GM18519 (cell line): ENCODE measurements around the gene ADGB.
"Not testable (repeated sequence)": the region's sequence is repeated elsewhere in the genome, so short reads cannot be mapped to it uniquely, and the experiment has no call there.

Experiments
- ATAC-seq: cut with Tn5 transposase; IDR thresholded peaks from one replicate; pipeline ENCODE4 v1.9.1; 2021; ENCODE audit warnings: mild to moderate bottlenecking, moderate library complexity; ENCODE audit not compliant: unreplicated experiment, low FRiP score

ADGB gene

DNA sequence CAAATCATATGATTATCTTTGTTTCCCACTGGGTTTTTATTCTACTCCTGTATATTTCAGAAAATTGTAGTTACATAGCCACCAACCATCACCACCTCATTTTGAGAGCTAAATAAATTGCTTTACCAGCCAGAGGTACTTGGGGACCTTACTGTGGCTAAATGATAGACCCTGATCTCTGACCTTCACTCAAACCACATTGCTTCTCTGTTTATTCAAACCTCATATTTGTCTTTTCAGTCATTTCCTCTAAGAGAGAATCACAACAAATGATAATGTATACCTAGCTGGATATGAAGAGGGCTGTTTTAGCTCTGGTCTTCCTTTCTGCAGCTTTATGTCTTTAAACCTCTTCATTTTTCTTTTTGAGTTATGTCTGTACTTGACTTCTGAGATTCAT lies 142.8 kb downstream of the ADGB start:
- ATAC-seq, result no peak

GRCh38 chr6:146753306-146753705 lies 154.5 kb downstream of the ADGB start:
- ATAC-seq, result no peak

DNA sequence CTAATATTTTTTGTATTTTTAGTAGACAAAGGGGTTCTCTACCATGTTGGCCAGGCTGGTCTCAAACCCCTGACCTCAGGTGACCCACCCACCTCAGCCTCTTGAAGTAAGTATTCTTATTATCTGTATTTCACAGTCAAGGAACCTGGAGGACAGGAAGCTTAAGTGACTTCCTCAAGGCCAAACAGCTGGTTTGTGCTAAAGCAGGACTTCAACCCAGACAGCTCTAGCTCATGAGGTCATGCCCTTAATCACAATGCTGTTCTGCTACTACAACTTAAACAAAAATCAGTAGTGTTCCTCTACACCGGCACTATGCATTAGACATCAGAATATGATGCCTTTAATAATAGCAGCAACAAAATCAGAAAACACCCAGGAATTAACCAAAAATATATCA lies 168.9 kb downstream of the ADGB start:
- no peak for ATAC-seq

DNA sequence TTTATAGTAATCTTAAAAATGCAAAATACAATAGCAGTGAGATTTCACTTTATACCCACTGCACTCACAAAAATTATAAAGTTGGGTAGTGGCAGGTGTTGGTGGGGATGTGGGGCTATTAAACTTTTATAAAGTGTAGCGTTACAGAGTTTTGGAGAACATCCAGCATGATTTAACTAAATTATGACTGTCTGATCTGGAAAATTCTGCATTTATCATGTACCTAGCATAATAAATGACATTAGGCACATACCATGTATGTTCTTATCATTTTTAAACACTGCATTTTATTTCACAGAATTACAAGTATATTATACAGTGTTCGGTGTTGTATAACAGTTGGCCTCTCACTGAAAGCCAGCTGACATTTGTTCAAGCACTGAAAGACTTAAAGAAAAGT lies 169.9 kb downstream of the ADGB start:
- ATAC-seq, result no peak

GRCh38 chr6:146770275-146770964 lies 171.6 kb downstream of the ADGB start:
- no peak for ATAC-seq

DNA sequence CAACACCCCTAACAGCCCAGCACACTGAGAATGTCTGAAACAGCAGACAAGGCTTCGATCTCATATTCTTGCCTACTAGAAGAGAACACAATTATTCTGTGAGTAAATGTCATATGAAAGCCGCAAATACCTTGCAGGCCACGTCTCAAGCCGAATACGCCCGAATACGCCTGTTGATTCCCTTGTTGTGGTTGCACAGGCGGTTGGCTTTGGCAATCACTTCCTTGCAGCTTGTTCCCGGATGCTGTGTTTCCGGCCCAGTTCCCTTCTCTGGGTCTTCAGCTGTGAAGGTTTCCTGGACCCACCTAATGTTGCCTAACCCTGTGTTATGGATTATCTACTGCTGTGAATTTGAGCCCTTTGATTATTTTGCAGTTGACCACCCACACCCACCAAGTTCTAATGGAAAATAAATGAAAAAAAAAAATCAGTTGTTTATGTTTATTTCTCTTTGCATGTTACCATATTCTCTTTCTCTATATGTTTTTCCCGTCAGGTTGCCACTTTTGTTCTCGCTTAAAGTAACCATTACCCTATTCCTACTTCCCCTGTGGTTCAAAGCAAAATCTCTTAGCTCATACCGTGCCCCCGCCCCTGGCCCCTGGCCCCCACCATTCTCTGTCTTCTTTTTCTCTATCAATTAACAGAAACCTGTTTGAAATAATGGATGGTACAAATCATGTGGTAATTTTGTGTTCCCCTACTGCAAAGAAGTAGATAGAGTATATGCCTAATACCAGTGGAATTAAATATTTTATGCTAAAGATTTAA lies 172.4 kb downstream of the ADGB start:
- no peak for ATAC-seq

- ATAC-seq, result no peak
These were observed 176.4 kb downstream of the ADGB start for GRCh38 chr6:146775220-146775619.

GRCh38 chr6:146781836-146782235 lies 183.1 kb downstream of the ADGB start:
- no peak for ATAC-seq

DNA sequence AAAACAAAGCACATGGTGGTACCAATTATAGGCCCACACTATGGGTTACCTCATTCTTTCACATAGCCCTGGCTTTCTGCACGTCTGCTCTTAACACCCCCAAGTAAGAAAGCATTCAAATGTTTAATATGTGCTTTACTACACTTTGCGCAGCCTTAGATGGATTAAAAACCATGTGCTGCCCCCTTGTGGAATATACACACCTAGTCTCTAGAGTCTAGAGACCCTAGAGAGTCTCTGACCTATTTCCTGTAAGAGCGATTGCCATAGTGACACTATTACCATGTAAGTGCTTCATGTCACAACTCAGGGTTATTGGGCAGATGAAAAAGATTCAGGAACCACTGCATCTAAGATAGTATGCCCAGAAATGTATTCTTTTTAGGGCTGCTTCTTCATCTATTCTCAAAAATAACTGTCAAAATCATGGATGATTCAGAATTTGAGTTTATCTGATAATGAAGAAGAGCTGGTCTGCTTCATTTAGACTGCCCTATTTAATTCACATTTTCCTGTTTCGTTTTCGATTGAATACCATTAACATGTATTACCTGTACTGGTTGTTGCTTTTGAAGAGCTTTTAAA lies 186.3 kb downstream of the ADGB start:
- ATAC-seq, result peak; percentile 96

GRCh38 chr6:146787876-146788508 lies 189.2 kb downstream of the ADGB start:
- ATAC-seq, result no peak

DNA sequence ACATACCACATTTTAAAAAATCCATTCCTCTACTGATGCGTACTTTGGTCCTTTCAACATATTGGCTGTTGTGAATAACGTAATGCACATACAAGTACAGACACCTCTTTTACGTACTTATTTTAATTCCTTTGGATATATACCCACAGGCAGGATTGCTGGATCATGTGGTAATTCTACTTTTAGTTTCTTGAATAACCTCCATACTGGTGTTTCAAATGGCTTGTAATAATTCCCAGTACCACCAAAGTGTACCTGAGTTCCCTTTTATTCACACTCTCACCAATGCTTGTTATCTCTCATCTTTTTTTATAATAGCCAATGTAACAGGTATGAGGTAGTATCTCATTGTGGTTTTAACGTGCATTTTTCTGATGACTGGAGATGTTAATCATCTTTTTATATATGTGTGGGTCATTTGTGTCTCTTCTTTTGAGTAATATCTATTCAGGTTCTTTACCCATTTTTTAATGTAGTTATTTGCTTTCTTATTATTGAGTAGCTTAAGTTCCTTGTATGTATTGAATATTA lies 191.9 kb downstream of the ADGB start:
- ATAC-seq, result no peak

GRCh38 chr6:146791930-146792329 lies 193.2 kb downstream of the ADGB start:
- no peak for ATAC-seq

DNA sequence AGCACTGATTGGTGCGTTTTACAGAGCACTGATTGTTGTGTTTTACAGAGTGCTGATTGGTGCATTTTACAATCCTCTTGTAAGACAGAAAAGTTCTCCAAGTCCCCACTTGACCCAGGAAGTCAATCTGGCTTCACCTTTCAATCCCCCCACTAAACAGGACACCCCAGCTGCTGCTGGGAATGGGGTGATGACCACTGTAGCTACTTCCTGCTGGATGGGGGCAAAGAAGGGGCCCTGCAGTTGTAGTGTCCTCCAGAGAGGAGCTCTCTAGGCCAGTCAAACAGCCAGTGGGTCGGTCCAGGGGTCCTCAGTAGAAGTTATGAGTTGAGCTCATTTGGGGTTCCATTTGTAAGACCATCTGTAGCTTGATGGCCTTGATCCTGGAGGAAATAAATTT lies 194.4 kb downstream of the ADGB start:
- not testable (repeated sequence) for ATAC-seq

- ATAC-seq, result no peak
These were observed 196.8 kb downstream of the ADGB start for GRCh38 chr6:146795479-146796133.

DNA sequence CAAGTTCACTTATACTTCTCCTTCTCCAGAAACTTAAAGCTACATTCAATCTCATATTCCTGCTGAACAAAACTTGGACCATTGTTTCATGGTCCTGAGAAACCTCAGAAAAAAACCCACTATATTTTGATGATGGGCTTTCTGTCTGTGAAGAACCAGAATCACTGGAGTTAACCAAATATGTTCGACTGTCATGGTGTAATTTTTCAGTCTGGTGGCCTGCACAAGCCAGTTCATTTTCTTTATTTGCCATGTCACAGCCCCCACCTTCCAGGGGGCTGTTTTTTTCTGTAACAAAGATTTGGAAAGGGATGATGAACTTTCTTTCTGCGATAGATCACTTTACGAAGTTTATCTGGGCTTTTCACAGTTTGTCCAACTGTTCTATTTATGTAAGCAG lies 204.4 kb downstream of the ADGB start:
- not testable (repeated sequence) for ATAC-seq

GRCh38 chr6:146803601-146804000 lies 204.8 kb downstream of the ADGB start:
- no peak for ATAC-seq

DNA sequence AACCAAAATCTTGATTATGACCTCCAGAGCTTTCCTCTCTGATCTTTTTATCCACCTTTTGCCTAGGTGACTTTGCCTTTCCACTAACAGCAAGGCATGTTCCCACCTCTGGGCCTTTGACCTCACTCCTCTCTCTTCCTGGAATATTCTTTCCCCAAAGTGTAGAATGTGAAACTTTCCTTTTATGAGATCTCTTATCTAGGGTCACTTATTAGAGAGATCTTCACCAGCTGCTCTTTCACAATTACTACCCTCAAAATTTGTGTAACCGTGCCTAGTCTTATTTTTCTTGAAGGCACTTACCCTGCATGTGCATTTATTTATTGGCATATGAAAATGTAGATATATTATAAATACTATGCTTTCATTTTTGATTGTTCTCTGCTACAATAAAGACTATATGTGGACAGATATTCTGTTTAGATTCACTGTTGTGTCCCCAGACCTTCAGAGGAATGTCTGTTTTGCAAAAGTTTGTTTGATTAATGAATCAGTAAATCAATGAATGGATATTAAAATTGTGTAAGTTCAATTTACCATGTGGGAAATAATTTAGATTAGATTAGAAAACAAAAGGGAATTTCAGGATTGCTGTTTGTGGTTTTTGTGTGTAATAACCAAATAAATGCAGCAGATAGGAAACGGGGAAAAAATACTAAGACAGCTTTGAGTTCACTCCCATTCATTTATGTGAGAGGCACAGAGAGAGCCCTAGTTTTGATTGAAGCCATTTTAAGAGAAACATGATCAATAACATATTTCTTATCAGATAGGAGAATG lies 207.0 kb downstream of the ADGB start:
- no peak for ATAC-seq

DNA sequence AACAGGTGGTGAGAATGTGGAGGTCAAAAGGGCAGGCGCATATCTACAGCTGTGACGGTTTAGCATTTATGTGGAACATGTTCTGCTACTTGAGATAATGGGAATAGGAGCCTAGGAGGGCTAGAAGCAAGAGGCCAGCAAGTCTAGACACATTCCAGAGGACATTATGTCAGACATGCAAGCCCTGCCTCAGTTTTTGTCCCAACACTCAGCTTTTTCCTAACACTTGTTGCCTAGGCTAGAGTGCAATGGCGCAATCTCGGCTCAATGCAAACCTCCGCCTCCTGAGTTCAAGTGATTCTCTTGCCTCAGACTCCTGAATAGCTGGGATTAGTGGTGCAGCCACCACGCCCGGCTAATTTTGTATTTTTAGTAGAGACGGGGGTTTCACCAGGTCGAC lies 210.2 kb downstream of the ADGB start:
- not testable (repeated sequence) for ATAC-seq

GRCh38 chr6:146812811-146813321 lies 214.1 kb downstream of the ADGB start:
- ATAC-seq, result not testable (repeated sequence)
